T follicular helper cell (primary cell): ENCODE results near the gene ZNF319.

Source experiments
- DNase-seq: peaks from one replicate; pipeline ENCODE4 v3.0.0-alpha.2; 2020; ENCODE audit warnings: low read depth
- total RNA-seq, 2 experiments: gene quantifications; one replicate each; lab custom pipeline; 2026; lab: John Stamatoyannopoulos, UW

ZNF319 gene
- 10.3 to 32.9 reads per million in 2 experiments for total RNA-seq

GRCh38 chr16:57999971-58000705 lies at the start of gene ZNF319:
ZNF319 (minus strand) TSS chr16:58000672; CDS start chr16:57998265, 2,407 bp downstream.
- no peak for DNase-seq

- DNase-seq: no peak
These were observed 49.0 kb upstream of the ZNF319 start for GRCh38 chr16:58049232-58050185.

GRCh38 chr16:58048494-58049231 lies 48.2 kb upstream of the ZNF319 start:
- no peak for DNase-seq

GRCh38 chr16:58047557-58048348 lies 47.3 kb upstream of the ZNF319 start:
- DNase-seq: no peak

GRCh38 chr16:58046936-58047335 lies 46.5 kb upstream of the ZNF319 start:
- no peak for DNase-seq

- no peak for DNase-seq
These were observed 45.8 kb upstream of the ZNF319 start for GRCh38 chr16:58046054-58046881.

GRCh38 chr16:58045096-58045495 lies 44.6 kb upstream of the ZNF319 start:
- no peak for DNase-seq

- no peak for DNase-seq
These were observed 44.0 kb upstream of the ZNF319 start for GRCh38 chr16:58044266-58045019.

GRCh38 chr16:58043571-58044155 lies 43.2 kb upstream of the ZNF319 start:
- DNase-seq: no peak

GRCh38 chr16:58042886-58043515 lies 42.5 kb upstream of the ZNF319 start:
- no peak for DNase-seq

- no peak for DNase-seq
These were observed 41.8 kb upstream of the ZNF319 start for GRCh38 chr16:58042001-58042885.

GRCh38 chr16:58041628-58041955 lies 41.1 kb upstream of the ZNF319 start:
- DNase-seq: no peak

- DNase-seq: no peak
These were observed 40.6 kb upstream of the ZNF319 start for GRCh38 chr16:58040945-58041627.

GRCh38 chr16:58040496-58040846 lies 40.0 kb upstream of the ZNF319 start:
- DNase-seq: no peak

- no peak for DNase-seq
These were observed 39.5 kb upstream of the ZNF319 start for GRCh38 chr16:58039829-58040495.

- DNase-seq: no peak
These were observed 37.8 kb upstream of the ZNF319 start for GRCh38 chr16:58038219-58038641.
